ENCODE results near the gene KNDC1.
"Not testable (repeated sequence)": the region's sequence is repeated elsewhere in the genome, so short reads cannot be mapped to it uniquely, and the experiment has no call there.

DNA sequence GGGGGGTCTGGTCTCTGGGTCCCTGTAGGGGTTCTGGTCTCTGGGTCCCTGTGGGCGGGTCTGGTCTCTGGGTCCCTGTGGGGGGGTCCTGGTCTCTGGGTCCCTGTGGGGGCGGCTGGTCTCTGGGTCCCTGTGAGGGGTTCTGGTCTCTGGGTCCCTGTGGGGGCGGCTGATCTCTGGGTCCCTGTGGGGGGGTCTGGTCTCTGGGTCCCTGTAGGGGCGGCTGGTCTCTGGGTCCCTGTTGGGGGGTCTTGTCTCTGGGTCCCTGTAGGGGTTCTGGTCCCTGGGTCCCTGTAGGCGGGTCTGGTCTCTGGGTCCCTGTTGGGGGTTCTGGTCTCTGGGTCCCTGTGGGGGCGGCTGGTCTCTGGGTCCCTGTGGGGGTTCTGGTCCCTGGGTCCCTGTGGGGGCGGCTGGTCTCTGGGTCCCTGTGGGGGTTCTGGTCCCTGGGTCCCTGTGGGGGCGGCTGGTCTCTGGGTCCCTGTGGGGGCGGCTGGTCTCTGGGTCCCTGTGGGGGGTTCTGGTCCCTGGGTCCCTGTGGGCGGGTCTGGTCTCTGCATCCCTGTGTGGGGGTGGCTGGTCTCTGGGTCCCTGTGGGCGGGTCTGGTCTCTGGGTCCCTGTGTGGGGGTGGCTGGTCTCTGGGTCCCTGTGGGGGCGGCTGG lies 22.4 kb upstream of the KNDC1 start:
- TF ChIP-seq CTCF, EZH2phosphoT487 (IDR thresholded peaks at IDR 0.05; ENCODE audit: low read length): not testable (repeated sequence)

Data from MM.1S (cell line).